Posterior vena cava (tissue), 2 donors: ENCODE data around the gene ZDHHC20. TPM values are rescaled to one million over a fixed set of nuclear protein-coding genes. Genes with fewer than 3 reads are reported as not detected.
A peak's percentile ranks its signal among the peaks of the same experiment; 100 is the strongest.

ENCODE experiments used
- DNase-seq: peaks from one replicate; pipeline ENCODE4 v3.0.0-alpha.2; 2020; ENCODE audit warnings: low spot score
- intact Hi-C, 2 donors: fragments of 100-400 bp; cut with DNase I; formaldehyde crosslinking; loops; one replicate each; pipeline versions ENCODE4 v1.14.1 to v1.14.2; 2022 to 2023
- total RNA-seq, 2 donors: library from RNA; stranded (reverse); fragmentation: NEBNext Ultra II Directional; extraction: Animal tissue kit (Norgen Biotek cat#: 25700); gene quantifications; one replicate each; pipeline ENCODE4 v1.2.1, GENCODE V29; 2021
- donor health status: DM: yes; HTN: yes; CAD: no.
- donor health status: DM: yes; HTN: yes; CAD: no.

ZDHHC20 gene
- total RNA-seq, 2 donors from 2014 or later = 57.6 to 60.4 TPM

DNA sequence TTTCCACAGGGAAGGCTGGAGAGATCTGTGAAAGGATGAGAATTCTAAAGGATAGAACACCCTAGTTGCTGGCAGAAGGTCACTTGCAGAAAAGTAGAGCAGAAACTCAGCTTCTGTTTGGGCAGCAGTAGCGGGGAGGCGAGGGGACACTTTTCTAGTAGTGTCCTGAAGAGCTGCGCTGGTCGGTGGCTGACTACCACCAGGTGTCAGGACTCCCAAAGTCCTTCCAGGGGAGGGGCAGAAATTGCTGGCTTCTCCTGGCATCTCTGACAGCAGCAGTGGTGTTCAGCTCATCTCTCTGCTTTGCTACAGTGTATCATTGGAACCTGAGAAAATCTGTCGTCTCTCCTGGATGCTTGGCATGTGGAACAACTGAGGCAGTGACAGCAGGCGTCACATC, 120.9 kb downstream of the ZDHHC20 start:
- DNase-seq = no peak
- intact Hi-C loops = no loop called here

DNA sequence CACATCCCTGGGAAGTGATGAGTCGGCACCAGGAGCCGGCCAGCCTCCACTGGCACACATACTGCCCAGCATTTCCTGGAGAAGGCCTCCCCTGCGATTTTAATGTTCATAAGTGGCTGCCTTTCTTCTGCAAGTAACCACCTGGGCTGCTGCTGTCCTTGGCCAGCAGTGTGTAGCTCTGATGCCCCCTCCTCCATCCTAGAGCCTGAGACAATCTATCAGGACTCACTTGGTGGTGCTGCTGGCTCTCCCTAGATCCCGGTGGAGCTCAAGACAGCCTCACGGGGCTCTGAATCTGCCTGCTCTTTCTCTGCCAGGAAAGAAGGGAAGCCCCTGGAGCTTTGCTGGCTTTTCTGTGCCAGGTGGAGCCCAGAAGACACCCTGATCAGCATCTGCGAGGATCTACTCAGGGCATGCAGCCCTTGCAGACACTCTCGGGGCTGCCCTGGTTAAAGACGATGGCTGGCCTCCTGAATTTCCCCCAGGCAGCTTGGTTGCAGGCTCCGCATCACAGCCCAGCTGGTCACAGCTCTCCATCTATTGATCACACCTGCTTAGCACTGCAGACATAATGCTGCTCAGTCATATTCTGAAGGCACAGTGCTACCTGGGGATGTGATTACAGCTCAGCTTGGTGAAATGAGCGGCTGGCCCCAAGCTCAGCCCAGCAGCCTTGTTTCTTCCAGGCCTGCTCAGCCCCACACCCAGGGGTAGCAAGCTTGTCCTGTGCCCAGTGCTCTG, 122.3 kb downstream of the ZDHHC20 start:
- intact Hi-C loops = no loop called here
- DNase-seq = peak; percentile 38

DNA sequence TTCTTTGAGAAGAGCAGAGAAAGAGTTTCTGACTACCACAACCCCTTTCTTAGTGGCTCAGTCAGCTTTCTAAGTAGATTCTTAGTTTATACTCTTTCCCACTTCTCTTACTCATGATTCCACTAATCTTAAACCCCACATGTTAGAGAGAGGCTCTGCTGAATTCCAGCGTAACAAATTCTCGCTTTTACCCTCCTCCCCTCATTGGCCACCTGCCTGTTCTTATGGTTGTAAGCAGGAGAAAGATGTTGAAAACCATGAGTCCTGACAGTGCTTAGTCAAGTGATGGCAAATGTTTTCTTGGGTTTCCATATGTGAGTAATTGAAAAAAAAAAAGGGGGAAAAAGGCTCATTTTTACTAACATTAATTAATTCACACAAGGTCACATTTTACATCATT, 125.9 kb downstream of the ZDHHC20 start:
- intact Hi-C loops = no loop called here
- DNase-seq = no peak

DNA sequence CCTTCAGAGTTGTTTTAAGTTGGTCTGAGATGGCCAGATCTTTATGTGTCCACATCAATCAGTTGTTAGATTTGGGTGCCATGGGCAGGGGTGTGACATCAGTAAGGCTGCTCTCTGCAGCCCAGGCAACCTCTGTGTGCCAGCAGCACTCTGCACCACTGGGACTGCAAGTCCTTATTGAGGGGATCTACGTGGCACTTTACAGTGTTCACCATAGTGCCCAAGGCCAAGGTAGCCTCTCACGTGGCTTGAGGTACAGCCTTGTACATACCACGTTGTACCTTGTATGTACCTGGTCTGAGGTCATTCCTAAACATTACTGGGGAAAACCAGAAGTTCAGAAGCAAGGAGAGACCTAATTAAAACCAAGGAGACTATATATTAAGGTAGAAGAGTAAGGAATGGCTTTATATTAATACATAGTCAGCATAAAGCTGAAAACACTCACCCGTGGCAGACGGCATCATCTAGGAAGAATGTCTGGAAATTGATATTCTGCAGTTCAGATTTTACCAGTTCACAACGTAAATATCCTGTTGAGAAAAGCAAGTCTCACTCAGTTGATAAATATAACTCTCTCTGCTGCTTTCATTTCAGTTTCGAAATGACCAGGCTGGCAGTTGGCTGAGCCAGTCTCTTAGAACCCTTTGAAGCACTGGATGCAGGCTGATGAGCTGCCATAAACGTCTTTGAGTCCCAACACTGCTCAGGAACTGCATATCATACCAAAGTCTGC, 128.8 kb downstream of the ZDHHC20 start:
- intact Hi-C loops = no loop called here
- no peak for DNase-seq

DNA sequence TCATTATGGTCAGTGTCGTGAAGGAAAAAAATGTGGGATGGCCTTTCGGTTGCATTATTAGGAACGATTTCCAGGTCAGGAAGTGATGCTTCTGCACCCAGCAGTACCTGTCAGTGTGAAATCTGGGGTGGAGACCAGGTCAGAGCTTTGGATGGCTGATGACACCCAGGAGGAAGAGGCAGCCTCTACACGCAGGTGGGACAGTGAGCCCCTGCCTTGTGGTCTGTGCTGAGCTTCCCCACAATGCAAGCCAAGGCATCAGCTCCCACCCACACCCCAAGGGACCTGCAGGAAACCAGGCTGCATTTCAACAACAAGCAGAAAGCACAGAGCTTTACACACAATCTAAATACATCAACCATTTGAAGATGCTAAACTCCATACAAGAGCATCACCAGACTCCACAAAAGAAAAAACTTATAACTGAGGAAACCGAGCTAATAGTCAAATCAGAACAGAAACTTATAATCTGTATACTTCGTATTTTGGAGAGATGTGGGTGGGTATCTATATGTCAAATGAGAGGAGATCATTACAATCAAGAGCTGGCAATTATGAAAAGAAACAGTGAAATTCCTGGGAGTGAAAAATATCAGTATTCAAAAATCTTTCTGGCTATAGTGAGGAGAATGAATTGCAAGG, 130.1 kb downstream of the ZDHHC20 start:
- intact Hi-C loops = no loop called here
- DNase-seq = no peak

DNA sequence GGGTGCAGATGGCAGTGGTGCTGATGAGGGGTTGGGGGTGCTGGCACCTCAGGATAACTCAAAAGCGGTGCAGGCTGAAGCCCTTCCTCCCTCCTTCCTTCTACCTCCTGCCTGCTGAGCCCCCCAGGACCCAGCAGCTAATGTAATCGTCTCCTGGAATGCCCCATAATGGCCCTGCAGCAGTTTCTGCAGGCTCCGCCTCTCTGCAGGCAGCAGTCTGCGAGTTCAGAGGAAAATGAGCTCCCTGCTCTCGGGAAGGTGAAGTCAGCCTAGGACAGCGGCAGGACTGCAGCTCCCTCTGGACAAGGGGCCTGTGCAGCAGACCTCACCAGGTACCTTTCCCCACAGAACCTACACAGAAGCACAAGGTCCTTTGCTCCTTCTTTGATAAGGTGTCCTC, 130.9 kb downstream of the ZDHHC20 start:
- intact Hi-C loops = no loop called here
- no peak for DNase-seq

DNA sequence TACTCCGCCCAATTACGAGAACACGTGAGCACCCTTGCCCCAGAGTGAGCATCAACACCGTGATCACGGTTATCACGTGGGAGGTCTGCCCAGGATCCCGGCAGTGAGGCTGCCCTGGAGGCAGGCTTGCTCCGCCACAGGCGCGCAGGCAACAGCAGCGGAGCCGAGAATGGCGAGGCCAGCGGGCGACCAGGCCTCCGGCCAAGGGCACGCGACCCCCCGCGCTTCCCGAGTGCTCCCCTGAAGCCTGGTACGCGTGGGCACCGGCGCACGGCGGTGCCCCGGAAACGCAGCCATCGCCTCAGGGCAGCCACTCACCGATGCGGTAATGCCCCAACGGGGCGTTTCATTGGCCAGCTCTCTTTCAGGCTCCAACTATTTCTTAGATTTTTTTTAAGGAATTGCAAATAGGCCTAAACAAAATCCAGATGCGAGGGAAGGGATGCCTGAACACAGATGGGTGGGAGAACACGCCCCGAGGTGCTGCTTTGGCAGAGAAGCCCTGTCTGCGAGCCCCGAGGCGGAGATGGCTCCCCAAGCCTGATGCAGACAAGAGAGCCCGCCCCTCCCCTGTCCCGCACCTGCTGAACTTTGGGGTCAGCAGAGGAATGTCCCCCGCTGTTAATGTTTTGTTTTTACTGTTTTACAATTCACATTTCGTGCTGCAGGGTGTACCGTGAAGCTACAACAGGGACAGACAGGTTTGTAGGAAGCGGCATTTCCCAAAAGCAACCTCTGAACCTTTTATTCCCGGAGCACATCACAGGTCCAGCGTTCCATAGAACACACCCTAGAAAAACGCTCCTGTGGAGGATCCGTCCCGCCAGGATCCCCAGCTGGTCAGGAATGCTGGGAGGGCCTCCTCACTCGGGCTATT, 132.7 kb downstream of the ZDHHC20 start:
- DNase-seq = no peak
- intact Hi-C loops = no loop called here

DNA sequence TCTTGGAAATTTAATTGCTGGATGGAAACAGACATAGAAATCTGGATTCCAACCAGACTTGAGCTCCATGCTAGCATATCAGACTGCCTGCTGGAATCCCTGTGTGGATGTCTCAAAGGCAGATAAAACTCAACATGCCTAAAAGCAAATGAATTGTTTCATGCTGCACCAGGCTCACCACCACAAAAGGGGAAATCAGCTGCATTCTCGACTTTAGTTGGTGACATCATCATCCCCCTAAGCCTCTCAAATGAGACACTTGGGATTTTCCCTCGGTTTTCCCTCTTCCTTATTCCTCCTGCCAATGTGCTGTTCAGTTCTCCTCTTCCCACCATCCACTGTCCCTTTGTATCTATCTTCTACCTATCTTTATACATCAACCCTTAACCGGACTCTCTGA, 134.3 kb downstream of the ZDHHC20 start:
- no peak for DNase-seq
- intact Hi-C loops = no loop called here

DNA sequence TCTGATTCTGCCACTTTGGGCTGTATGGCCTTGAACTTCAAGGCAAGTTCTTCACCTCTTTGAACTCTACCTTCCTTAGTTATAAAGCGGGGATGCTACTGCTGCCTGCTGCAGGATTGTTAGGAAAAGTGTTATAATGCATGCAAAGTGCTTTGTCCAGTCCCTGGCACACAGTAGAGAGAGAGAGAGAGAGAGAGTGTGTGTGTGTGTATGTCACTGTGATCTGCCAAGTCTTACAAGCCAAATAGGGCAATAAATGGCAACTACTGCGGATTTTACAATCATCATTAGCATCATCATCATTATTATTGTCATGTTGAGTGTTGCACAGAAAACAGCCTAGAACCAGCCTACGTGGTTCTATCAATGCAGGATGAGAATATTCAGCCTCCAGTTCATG, 136.1 kb downstream of the ZDHHC20 start:
- no peak for DNase-seq
- intact Hi-C loops = no loop called here

Other genes with a start within 250 kb of the ZDHHC20 start
- gene MICU2, start 144.9 kb upstream of the ZDHHC20 start, total RNA-seq = 10 to 100 TPM; 26.7 to 33.7 TPM
- gene FGF9, start 211.8 kb upstream of the ZDHHC20 start, total RNA-seq = 1 to 10 TPM in 1 of 2 donors, under 1 TPM in 1; 0.90 to 3.1 TPM